Mucosa of rectum (tissue), 2 donors: Measurements from ENCODE around the gene SRD5A1.
A peak's percentile ranks its signal among the peaks of the same experiment; 100 is the strongest.

ENCODE experiments used
- H3K27ac ChIP-seq, 2 donors: one replicate each; pipeline ENCODE4 v1.7.0; 2013; ENCODE audit warnings: inconsistent platforms in 2 of 2, low read depth in 2 of 2, low read length in 2 of 2
- H3K27me3 ChIP-seq, 2 donors: one replicate each; pipeline ENCODE4 v1.7.0; 2013; ENCODE audit warnings: low read length in 2 of 2; ENCODE audit not compliant: control insufficient read depth in 2 of 2, insufficient read depth in 2 of 2
- H3K36me3 ChIP-seq, 2 donors: one replicate each; pipeline ENCODE4 v1.7.0; 2013; ENCODE audit warnings: low read length in 2 of 2; ENCODE audit not compliant: control insufficient read depth in 2 of 2, insufficient read depth in 2 of 2
- H3K4me1 ChIP-seq, 2 donors: one replicate each; pipeline ENCODE4 v1.7.0; 2013; ENCODE audit warnings: low read length in 2 of 2, mild to moderate bottlenecking in 1 of 2; ENCODE audit not compliant: control insufficient read depth in 2 of 2, insufficient read depth in 2 of 2
- H3K4me3 ChIP-seq, 2 donors: one replicate each; pipeline ENCODE4 v1.7.0; 2013; ENCODE audit warnings: low read length in 2 of 2
- H3K9ac ChIP-seq, 2 donors: one replicate each; pipeline ENCODE4 v1.7.0; 2013; ENCODE audit warnings: low read length in 2 of 2, low read depth in 1 of 2, mild to moderate bottlenecking in 1 of 2
- H3K9me3 ChIP-seq, 2 donors: one replicate each; pipeline ENCODE4 v1.7.0; 2013; ENCODE audit warnings: low read length in 2 of 2; ENCODE audit not compliant: control insufficient read depth in 2 of 2
- donor health status: healthy.
- donor health status: Normal muscosa, but diverticular disease.

SRD5A1 gene, protein sequence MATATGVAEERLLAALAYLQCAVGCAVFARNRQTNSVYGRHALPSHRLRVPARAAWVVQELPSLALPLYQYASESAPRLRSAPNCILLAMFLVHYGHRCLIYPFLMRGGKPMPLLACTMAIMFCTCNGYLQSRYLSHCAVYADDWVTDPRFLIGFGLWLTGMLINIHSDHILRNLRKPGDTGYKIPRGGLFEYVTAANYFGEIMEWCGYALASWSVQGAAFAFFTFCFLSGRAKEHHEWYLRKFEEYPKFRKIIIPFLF

DNA sequence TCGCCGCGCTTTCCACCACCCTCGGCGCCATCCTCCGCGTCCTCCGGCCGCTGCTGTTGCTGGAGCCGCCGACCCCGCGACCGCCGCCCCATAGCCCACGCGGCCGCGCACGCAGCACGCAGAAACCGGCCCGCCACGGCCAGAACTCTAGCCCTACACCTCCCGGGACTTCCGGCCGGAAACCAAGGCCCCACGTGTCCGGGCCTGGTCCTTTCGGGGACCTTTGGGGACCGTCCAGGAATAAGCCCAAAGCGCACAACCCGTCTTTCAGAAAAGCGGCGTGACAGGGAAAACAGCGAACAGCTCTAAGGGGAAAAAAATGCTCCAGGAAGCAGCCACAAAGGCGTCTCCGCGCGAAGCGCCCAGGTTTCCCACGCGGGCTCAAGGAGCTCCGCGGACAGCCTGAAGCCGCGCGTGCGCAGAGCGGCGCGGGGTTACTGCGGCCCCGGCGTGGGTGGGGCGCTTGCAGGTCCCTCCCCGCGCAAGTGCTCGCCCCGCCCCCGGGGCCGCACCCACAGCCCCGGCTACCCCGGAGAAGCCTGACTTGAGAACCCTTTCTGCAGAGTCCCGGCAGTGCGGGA is at the start of gene SRD5A1, which contains the start of gene NSUN2:
SRD5A1 (plus strand) TSS at position 553 of the 581 bp plus-strand sequence. CDS start 137 bp downstream, outside the sequence.
NSUN2 (minus strand) TSS at position 157 of the 581 bp plus-strand sequence; CDS start at position 92, 65 bp downstream.
- no peaks in the 10 kb centered on the region for H3K9me3 ChIP-seq
- H3K4me1 ChIP-seq, result peaks cover 9 to 11% of the 10 kb centered on the region in 2 donors
- no peaks in the 10 kb centered on the region for H3K27me3 ChIP-seq
- peak within 1 kb of the TSS; percentile 91 for H3K27ac ChIP-seq
- peaks cover 16 to 18% of the 10 kb centered on the region in 2 donors for H3K36me3 ChIP-seq
- H3K9ac ChIP-seq, result peak within 1 kb of the TSS; percentile 82 to 87
- H3K4me3 ChIP-seq, result peak within 1 kb of the TSS; percentile 82 to 91

DNA sequence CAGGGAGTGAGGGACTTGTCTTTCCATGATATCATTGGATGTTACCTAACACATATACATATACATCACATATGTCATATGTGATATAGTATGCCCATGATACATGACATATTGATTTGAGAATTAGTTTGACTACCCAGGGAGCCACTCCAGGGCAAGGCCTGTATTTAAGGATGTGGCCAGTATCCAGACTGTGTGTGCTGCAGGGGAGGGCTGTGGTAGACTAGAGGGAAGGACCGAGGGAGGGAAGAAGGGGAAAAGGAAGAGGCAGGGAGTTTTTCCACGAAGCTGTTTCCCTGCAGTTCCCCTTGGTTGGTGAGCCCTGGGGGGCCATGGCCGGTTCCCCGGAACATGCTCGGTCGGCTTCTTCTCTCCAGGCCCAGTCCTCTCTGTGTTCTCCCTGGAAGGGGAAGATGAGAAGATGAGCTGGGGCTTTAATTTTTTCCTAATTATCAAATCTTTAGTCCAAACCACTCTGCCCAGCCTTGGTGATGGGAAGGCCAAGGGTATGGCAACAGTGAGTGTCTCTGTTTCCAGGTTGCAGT is 49.1 kb upstream of the SRD5A1 start:
- no peaks in the 10 kb centered on the region for H3K9me3 ChIP-seq
- peaks cover 24 to 37% of the 10 kb centered on the region in 2 donors for H3K27me3 ChIP-seq
- no peak overlapping the region for H3K4me3 ChIP-seq
- no peaks in the 10 kb centered on the region for H3K36me3 ChIP-seq
- no peak overlapping the region for H3K9ac ChIP-seq
- no peak overlapping the region for H3K27ac ChIP-seq
- H3K4me1 ChIP-seq, result peaks cover 0 to 2% of the 10 kb centered on the region in 2 donors

DNA sequence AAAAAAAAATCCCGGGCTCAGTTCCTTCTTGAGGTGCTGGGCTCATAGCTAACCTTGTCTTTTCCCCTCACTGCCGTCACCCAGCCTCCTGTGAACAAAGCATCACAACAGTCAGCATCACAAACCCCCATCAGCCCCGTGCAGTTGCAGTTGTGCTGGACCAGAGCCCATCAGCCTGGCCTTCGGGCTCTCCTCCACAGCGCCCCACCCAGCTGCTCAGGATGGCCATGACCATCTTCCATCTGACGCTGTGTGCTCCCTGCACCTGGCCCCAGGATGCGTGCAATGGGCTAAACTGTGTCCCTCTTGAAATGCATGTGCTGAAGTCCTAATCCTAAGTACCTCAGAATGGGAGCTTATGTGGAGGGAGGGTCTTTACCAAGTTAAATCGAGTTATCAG is 48.5 kb upstream of the SRD5A1 start:
- no peak overlapping the region for H3K27ac ChIP-seq
- peaks cover 0 to 2% of the 10 kb centered on the region in 2 donors for H3K4me1 ChIP-seq
- H3K27me3 ChIP-seq, result peaks cover 22 to 37% of the 10 kb centered on the region in 2 donors

DNA sequence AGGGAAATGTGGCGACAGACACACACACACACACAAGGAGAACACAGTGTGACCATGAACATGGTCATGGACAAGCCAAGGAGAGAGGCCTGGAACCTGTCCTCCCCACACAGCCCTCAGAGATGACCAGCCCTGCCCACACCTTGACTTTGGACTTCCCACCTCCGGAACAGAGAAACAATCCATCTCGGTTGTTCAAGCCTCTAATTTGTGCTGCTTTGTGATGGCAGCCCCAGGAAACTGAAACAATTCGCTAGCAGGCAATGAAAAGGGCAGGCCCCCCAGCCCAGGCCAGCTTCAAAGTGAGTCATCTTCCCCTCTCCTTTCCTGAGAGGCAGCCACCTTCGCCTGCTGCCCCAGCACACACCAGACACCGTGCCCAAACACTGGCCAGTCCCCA is 48.1 kb upstream of the SRD5A1 start:
- H3K27ac ChIP-seq, result no peak overlapping the region

More for the DNA sequence above, 48.5 kb upstream of the SRD5A1 start:
- Histone ChIP-seq H3K9me3 (no peaks in the 10 kb centered on the region), H3K4me3 (no peak overlapping the region), H3K9ac (no peak overlapping the region), H3K36me3 (no peaks in the 10 kb centered on the region)

DNA sequence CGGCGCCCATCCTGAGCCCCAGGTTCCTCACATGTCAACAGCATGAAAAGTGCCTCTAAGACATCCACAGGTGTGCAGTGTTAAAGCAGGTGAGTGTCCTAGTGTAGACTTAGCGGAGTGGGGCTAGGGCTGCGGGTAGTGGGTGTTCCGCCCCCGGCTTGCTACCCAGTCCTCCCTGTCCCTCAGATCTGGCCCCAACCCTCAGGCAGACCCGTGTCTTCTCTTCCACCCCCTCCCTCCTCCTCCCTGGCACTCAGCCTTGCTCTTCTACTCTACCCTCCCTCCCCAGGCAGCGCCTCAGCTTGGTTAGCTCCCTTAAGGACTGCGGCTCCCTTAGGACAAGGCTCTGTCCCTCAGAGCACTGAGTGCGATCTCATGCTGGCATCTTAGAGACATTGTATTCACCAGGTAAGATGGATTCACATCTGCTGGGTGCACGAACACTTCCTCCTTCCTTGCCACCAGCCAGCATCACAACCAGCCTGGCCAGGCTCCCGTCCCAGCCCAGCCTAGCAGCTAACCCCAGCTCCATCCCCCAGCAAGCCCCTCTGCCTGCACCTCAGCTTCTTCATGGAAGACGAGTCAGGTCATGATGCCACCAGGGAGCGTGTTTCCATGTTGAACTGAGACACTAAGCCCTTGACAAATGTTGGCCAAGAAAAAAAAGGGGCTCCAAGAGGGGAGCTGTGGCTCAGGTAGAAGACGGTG is 47.1 kb upstream of the SRD5A1 start:
- no peak overlapping the region for H3K9ac ChIP-seq
- H3K4me1 ChIP-seq, result peaks cover 0 to 2% of the 10 kb centered on the region in 2 donors
- no peak overlapping the region for H3K27ac ChIP-seq
- no peaks in the 10 kb centered on the region for H3K9me3 ChIP-seq
- no peak overlapping the region for H3K4me3 ChIP-seq
- no peaks in the 10 kb centered on the region for H3K36me3 ChIP-seq
- H3K27me3 ChIP-seq, result peaks cover 21 to 34% of the 10 kb centered on the region in 2 donors

More for the DNA sequence above, 48.1 kb upstream of the SRD5A1 start:
- Histone ChIP-seq H3K4me1 (peaks cover 0 to 2% of the 10 kb centered on the region in 2 donors), H3K4me3 (no peak overlapping the region), H3K36me3 (no peaks in the 10 kb centered on the region), H3K9ac (no peak overlapping the region), H3K27me3 (peaks cover 22 to 37% of the 10 kb centered on the region in 2 donors), H3K9me3 (no peaks in the 10 kb centered on the region)

DNA sequence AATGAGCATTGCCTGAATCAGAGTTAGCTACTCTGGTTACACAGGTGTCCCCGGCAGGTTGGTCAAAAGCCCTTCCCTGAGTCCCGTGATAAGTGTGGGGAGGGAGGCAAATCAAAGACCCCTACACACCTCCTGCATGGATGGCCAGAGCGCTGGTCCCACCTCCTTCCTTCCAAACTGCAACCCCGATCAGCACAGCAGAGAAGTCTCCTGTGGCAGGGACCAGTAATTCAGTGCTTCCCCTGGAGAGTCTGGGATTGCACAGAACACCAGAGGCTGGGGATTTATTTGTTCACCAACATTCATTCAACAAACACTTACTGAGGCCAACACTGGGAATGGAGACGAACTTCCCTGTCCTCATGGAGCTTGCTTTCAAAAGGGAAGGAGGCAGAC is 46.6 kb upstream of the SRD5A1 start:
- H3K9me3 ChIP-seq, result no peaks in the 10 kb centered on the region
- no peak overlapping the region for H3K9ac ChIP-seq
- H3K36me3 ChIP-seq, result no peaks in the 10 kb centered on the region
- peaks cover 0 to 2% of the 10 kb centered on the region in 2 donors for H3K4me1 ChIP-seq
- no peak overlapping the region for H3K27ac ChIP-seq
- H3K27me3 ChIP-seq, result peaks cover 20 to 28% of the 10 kb centered on the region in 2 donors
- no peak overlapping the region for H3K4me3 ChIP-seq

DNA sequence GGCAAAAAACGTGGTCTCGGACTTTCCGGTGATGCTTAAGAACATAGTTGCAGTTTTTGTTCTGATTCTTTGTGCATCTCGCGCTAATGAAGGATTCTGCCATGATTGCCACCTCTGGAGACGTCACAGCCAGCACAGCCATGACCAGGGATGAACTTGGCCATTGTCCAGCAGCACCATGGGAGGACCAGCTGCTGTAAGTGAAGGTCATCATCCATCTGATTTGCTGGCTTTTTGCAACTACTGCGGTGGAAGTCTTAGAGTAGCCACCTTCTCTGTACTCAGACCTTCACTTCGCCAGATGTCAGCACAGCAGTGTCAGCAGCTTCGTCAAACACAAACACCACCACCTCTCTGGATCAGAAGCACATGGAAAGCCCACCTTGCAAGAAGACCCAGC is 46.1 kb upstream of the SRD5A1 start:
- H3K4me3 ChIP-seq, result no peak overlapping the region
- no peak overlapping the region for H3K27ac ChIP-seq
- no peaks in the 10 kb centered on the region for H3K9me3 ChIP-seq
- H3K4me1 ChIP-seq, result peaks cover 0 to 2% of the 10 kb centered on the region in 2 donors
- peaks cover 18 to 26% of the 10 kb centered on the region in 2 donors for H3K27me3 ChIP-seq
- H3K9ac ChIP-seq, result no peak overlapping the region
- no peaks in the 10 kb centered on the region for H3K36me3 ChIP-seq

DNA sequence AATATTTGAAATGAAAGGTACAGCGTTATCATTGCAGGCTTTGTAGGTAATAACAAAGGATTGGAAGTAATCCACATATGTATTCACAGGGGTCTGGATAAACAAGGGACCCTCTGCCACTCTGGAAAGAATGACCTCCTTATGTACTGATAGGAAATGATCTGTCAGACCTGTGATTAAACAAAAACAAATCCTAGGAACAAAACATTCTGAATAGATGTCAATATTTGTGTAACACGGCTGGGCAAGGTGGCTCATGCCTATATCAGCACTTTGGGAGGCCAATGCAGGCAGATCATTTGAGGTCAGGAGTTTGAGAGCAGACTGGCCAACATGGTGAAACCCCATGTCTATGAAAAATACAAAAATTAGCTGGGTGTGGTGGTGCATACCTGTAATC is 42.7 kb upstream of the SRD5A1 start:
- Histone ChIP-seq H3K4me1 (no peaks in the 10 kb centered on the region), H3K4me3 (no peak overlapping the region), H3K9ac (no peak overlapping the region), H3K27ac (no peak overlapping the region), H3K9me3 (no peaks in the 10 kb centered on the region), H3K27me3 (peaks cover 0 to 3% of the 10 kb centered on the region in 2 donors), H3K36me3 (no peaks in the 10 kb centered on the region)

DNA sequence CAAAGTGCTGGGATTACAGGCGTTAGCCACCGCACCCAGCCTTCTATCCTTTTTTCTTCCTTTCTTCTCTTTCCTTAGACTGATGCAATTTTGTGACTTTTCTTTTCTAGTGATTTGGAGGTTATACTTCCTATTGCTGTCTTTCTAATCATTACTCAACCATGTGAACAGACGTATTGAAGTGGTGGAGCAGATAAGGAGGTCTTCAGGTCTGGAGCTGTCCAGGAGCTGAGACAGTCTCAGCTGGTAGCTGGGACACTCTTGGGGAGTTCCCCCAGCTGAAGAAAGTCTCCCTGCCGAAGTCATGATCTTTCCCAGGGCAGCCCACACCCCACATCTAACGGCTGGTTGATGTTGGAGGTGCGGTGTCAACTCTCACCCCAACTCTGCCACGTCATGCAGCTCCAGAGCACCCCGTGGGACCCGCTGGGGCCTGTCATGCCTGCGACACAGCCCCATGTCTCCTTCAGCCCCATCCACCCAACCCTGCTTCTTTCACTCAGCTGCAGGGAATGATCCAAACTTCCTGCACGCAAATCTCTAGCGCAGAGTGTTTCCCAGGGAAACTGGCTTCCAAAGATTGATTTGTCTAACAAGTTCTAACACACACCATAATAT is 41.5 kb upstream of the SRD5A1 start:
- Histone ChIP-seq H3K4me3 (no peak overlapping the region), H3K36me3 (peaks cover 0 to 4% of the 10 kb centered on the region in 2 donors), H3K4me1 (no peaks in the 10 kb centered on the region), H3K27me3 (peaks cover 0 to 3% of the 10 kb centered on the region in 2 donors), H3K9me3 (no peaks in the 10 kb centered on the region), H3K9ac (no peak overlapping the region), H3K27ac (no peak overlapping the region)
